Spleen (tissue), 7 donors: Measurements from ENCODE around the gene CXCL16.

Experiments
- CTCF ChIP-seq, 11 experiments: fragments of 200-600 bp in 7 of 11; fragments of 450-650 bp in 4 of 11; sonication (generic) in 4 of 11; IDR thresholded peaks in 8 of 11; conservative IDR thresholded peaks in 3 of 11; 1 replicate in 7 of 11; 2 replicates in 4 of 11; pipeline versions ENCODE4 v1.4.0 to v1.8.0; 2016 to 2021; ENCODE audit warnings: antibody characterized with exemption in 11 of 11, inconsistent platforms in 4 of 11, mild to moderate bottlenecking in 1 of 11
- POLR2A ChIP-seq, 3 donors: fragments of 450-650 bp; IDR thresholded peaks; one replicate each; pipeline ENCODE4 v1.5.1; 2017; ENCODE audit warnings: antibody characterized with exemption in 3 of 3, mild to moderate bottlenecking in 1 of 3
- POLR2AphosphoS5 ChIP-seq, 3 donors: sonication (generic); formaldehyde crosslinking; IDR thresholded peaks; one replicate each; pipeline ENCODE4 v1.5.1; 2017; ENCODE audit warnings: antibody characterized with exemption in 3 of 3
- donor health status: DM: no; HTN: no; CAD: no; lungs with moderate emphysema.
- donor health status: DM: no; HTN: no; CAD: no.
- donor health status: DM: no; HTN: no; CAD: no.

DNA sequence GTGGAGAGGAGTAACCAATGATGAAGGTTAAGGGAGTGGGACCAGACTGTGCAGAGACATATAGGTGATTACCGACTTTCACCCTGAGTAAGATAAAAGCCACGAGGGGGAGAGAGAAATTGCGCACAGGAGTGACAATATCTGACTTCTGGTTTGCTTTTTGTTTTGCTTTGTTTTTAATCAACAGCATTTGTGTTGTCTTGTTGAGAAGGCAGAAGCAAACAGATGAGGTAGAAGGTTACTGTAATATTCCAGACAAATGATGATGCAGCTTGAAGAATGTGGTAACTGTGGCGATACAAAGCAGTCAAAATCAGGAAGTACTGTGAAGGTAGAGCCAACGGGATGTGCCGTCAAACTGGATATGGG lies 43.3 kb downstream of the CXCL16 start:
- no peak for TF ChIP-seq CTCF (IDR thresholded peaks at IDR 0.05 in 8 of 11, conservative IDR thresholded peaks at IDR 0.05 in 3 of 11)
- no peak for TF ChIP-seq POLR2A (IDR thresholded peaks at IDR 0.05)
- TF ChIP-seq POLR2AphosphoS5 (IDR thresholded peaks at IDR 0.05) = no peak
